GM10248 (cell line): Measurements from ENCODE around the gene NR1D2.

Experiments
- CTCF ChIA-PET: fragments of 300-600 bp; sonication (Branson Sonifier 250); formaldehyde crosslinking; extraction: SDS; loops from one replicate; lab custom pipeline; 2021; ENCODE audit warnings: antibody characterized with exemption; lab: Yijun Ruan, JAX
- POLR2A ChIA-PET: fragments of 350-650 bp; sonication (Branson Sonifier 250); formaldehyde crosslinking; extraction: SDS; loops from one replicate; lab custom pipeline; 2020; ENCODE audit warnings: antibody characterized with exemption; lab: Yijun Ruan, JAX
- DNase-seq: peaks from one replicate; pipeline ENCODE4 v3.0.0; 2012; ENCODE audit errors: extremely low spot score
- CTCF ChIP-seq: IDR thresholded peaks from 2 replicates; pipeline ENCODE4 v1.5.1; 2012; ENCODE audit warnings: mild to moderate bottlenecking, low read depth; ENCODE audit errors: extremely low read depth, missing control alignments, control extremely low read depth

NR1D2 gene

DNA sequence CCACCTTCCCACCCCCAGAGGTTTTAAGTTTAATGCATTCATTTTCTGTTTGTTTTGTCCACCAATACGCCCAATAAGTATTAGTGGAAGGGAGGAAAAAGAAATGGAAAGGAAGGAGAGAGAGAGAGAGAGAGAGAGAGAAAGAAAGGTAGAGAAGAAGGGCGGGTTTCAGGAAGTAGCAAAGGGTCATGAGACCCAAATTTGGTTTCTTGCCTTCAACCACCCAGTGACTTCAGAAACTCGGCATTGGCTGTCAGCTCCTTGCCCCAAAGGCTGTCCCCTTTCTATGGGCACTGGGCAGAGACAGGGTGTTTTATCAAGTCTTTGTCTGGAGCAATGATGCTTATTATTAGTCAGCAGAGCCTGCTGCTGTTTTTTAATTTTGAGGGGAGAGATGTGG lies 13.5 kb upstream of the NR1D2 start:
- no peak for DNase-seq
- ChIA-PET POLR2A (no interaction called here), CTCF (no interaction called here)
- TF ChIP-seq CTCF, result no peak

- no peak for TF ChIP-seq CTCF
- ChIA-PET POLR2A (no interaction called here), CTCF (no interaction called here)
- no peak for DNase-seq
Measured at GRCh38 chr3:23932571-23932970, 12.5 kb upstream of the NR1D2 start.

DNA sequence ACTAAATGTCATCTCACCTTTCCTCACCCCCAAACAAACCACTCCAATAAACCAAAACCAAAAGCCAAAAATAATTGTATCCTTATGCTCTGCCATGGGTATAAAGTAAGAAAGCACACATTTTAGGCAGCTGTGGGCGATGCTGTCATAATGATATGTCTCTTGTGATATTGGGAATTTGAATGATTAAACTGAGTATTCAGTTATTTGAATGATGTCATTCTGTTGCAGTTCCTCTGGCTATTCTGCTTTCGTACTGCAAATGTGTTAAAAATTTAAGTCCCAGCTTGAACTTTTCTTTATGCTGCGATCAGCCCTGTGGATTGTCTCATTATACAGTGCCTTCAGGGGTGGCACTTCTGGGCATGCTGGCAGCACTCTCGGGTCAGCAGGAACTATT lies 10.8 kb upstream of the NR1D2 start:
- CTCF ChIA-PET, result no interaction called here
- no peak for TF ChIP-seq CTCF
- no peak for DNase-seq
- POLR2A ChIA-PET, result no interaction called here

- CTCF ChIA-PET, result no interaction called here
- no peak for DNase-seq
- TF ChIP-seq CTCF, result no peak
- POLR2A ChIA-PET, result no interaction called here
Measured at GRCh38 chr3:23937296-23937695, 7.8 kb upstream of the NR1D2 start.

DNA sequence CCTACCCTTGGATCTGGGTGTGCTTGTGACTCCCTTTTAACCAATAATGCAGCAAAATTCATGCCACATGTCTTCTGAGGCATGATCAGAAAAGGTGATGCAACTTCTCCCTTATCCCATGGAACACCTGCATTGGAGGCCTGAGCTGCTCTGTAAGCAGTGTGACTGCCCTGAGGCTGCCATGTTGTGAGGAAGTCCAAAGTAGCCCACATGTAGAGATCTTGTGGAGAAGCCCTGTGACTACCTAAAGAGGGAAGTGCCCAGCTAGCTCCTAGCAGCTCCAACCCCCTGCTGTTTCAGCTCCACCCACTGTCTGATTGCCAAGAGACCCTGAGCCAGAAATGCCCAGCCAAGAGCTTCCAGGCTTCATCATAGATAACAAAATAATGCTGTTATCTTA lies 6.4 kb upstream of the NR1D2 start:
- ChIA-PET CTCF (no interaction called here), POLR2A (no interaction called here)
- TF ChIP-seq CTCF, result no peak
- no peak for DNase-seq

DNA sequence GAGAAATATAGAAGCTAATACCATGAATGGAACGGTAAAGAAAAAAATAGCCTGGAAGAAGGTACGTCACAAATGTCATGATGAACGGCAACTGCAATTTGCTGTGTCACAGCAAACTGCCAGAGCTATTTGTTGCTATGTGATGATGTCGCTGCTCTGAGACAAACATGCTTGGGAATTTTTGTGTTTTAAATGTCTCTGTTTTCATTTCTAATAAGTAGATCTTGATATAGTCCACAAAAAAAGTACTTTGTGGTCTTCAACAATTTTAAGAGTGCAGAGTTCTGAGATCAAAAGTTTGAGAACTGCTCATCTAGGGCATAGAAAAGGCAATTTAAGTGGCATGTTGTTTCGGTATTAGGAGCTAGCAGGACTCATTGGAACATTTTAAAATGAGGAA lies 4.3 kb upstream of the NR1D2 start:
- no peak for TF ChIP-seq CTCF
- ChIA-PET CTCF (interaction anchor here (1.3 kb wide), 1 partner anchor 17 kb away, joined by 3 read pairs; no protein-coding TSS in a partner anchor), POLR2A (interaction anchor here (1.0 kb wide), 1 partner anchor 24 kb away, joined by 4 read pairs; the partner anchor contains the start of genes NKIRAS1 and RPL15)
- DNase-seq, result no peak
